Measurements from ENCODE around the gene SYT6.

DNA sequence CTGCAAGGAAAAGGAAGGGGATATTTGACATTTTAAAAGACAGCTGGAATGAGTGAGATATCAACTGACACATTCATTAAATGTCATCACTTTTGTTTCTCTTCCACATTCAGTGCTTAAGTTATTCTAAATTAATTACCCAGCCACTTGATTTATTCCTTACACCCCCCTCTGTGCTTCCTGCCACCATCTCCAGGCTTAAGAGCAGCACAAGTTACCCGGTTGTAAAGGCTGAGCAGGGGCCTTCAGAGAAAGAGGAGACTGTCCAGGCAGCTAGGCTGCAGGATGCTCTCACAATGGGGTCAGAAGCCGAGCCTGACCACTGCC is 71.4 kb downstream of the SYT6 start:
- TF ChIP-seq, protein P1, sequence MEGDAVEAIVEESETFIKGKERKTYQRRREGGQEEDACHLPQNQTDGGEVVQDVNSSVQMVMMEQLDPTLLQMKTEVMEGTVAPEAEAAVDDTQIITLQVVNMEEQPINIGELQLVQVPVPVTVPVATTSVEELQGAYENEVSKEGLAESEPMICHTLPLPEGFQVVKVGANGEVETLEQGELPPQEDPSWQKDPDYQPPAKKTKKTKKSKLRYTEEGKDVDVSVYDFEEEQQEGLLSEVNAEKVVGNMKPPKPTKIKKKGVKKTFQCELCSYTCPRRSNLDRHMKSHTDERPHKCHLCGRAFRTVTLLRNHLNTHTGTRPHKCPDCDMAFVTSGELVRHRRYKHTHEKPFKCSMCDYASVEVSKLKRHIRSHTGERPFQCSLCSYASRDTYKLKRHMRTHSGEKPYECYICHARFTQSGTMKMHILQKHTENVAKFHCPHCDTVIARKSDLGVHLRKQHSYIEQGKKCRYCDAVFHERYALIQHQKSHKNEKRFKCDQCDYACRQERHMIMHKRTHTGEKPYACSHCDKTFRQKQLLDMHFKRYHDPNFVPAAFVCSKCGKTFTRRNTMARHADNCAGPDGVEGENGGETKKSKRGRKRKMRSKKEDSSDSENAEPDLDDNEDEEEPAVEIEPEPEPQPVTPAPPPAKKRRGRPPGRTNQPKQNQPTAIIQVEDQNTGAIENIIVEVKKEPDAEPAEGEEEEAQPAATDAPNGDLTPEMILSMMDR (IDR thresholded peaks at IDR 0.05) = no peak
- TF ChIP-seq EP300 (IDR thresholded peaks at IDR 0.05) (no peak), POLR2A (IDR thresholded peaks at IDR 0.05) (no peak), POLR2AphosphoS5 (IDR thresholded peaks at IDR 0.05) (no peak)
